ENCODE data around the gene KLHL12. TPM values are rescaled to one million over a fixed set of nuclear protein-coding genes. Genes with fewer than 3 reads are reported as not detected.

KLHL12 gene
- total and polyA plus RNA-seq, 2 of the 8 experiments (the other 6 are each of a cell fraction or from before 2014, with no cell fraction given), result 27.2 to 33.3 TPM

GRCh38 chr1:202892501-202892900 lies 34.5 kb downstream of the KLHL12 start:
- Histone ChIP-seq H2BK15ac (ENCODE audit: low read length) (no peak overlapping the region), H3K79me1 (ENCODE audit: low read depth, low read length) (no peaks in the 10 kb centered on the region), H4K20me1 (replicated peaks in 1 of 2; ENCODE audit: control insufficient read depth in 1 of 2, insufficient read depth in 2 of 2, low read length in 2 of 2) (no peaks in the 10 kb centered on the region), H3K23ac (ENCODE audit: insufficient read length) (no peak overlapping the region), H2BK20ac (ENCODE audit: low read length) (no peak overlapping the region), H4K91ac (replicated peaks; ENCODE audit: insufficient read length, low read length) (no peak overlapping the region), H3K4ac (replicated peaks; ENCODE audit: insufficient read length, low read depth, low read length) (no peak overlapping the region), H3K4me2 (ENCODE audit: insufficient read depth in 1 of 2, low read depth in 2 of 2, low read length in 2 of 2) (no peak overlapping the region), H3K56ac (replicated peaks; ENCODE audit: insufficient read length, low read depth, low read length) (no peak overlapping the region), H2AK5ac (ENCODE audit: low read depth, low read length) (no peak overlapping the region), H3K27ac (ENCODE audit: low read depth, low read length) (no peak overlapping the region), H2BK12ac (ENCODE audit: low read depth, low read length) (no peak overlapping the region), H3K27me3 (replicated peaks in 1 of 4; ENCODE audit: control insufficient read depth in 3 of 4, extremely low read depth in 1 of 4, insufficient read depth in 3 of 4, low read length in 3 of 4) (no peaks in the 10 kb centered on the region), H3K36me3 (ENCODE audit: control insufficient read depth in 2 of 4, insufficient read depth in 4 of 4, low read length in 3 of 4) (peaks cover 5 to 47% (median 17%) of the 10 kb centered on the region in 4 experiments; a peak in 7 of 8 replicates), H3K18ac (ENCODE audit: extremely low read depth, low read length) (no peak overlapping the region), H3K9ac (replicated peaks in 1 of 4; ENCODE audit: extremely low read depth in 1 of 4, low read depth in 3 of 4, low read length in 3 of 4) (no peak overlapping the region), H4K8ac (ENCODE audit: extremely low read depth, insufficient read depth, low read length) (no peak overlapping the region), H3K4me1 (replicated peaks in 1 of 4; ENCODE audit: control insufficient read depth in 3 of 4, insufficient read depth in 4 of 4, low read length in 3 of 4) (peaks cover 0 to 3% (median 0%) of the 10 kb centered on the region in 4 experiments; a peak in 2 of 7 replicates), H3K4me3 (ENCODE audit: extremely low read depth in 1 of 4, insufficient read depth in 2 of 4, low read depth in 3 of 4, low read length in 4 of 4) (no peak overlapping the region), H2BK5ac (ENCODE audit: low read depth, low read length) (no peak overlapping the region), H2BK120ac (replicated peaks; ENCODE audit: low read depth, low read length) (no peak overlapping the region), H4K5ac (ENCODE audit: insufficient read length, low read depth, low read length) (no peak overlapping the region), H3K9me3 (ENCODE audit: insufficient read depth in 2 of 2, low read depth in 1 of 2, low read length in 1 of 2) (no peaks in the 10 kb centered on the region), H3K14ac (ENCODE audit: insufficient read length) (no peak overlapping the region), H2AFZ (ENCODE audit: low read length) (no peak overlapping the region), H3K23me2 (ENCODE audit: low read depth, low read length) (peaks cover 2% of the 10 kb centered on the region), H3K79me2 (ENCODE audit: control insufficient read depth in 1 of 2, insufficient read depth in 2 of 2, low read length in 2 of 2) (no peaks in the 10 kb centered on the region)
- POLR2A ChIA-PET (ENCODE audit: partially characterized antibody), result interaction anchor here (1.6 kb wide), 1 partner anchor 9 kb away, joined by 4 read pairs; no protein-coding TSS in a partner anchor
- CTCF ChIA-PET (ENCODE audit: partially characterized antibody), result no interaction called here
- WGBS, 2 experiments (ENCODE audit: extremely low coverage in 1 of 2, insufficient coverage in 1 of 2, insufficient read length in 1 of 2, insufficient replicate concordance in 2 of 2, low coverage in 1 of 2, low lambda C conversion rate in 2 of 2, missing lambda C conversion rate in 1 of 2), result 100% methylated on average over 7 of the region's 7 CpGs; no CpG with 5 or more reads in 1 of the 2 experiments
- DNase-seq (ENCODE audit: low read depth in 1 of 2, low spot score in 2 of 2), result no peak
- no peak for FAIRE-seq
- TF ChIP-seq POU5F1 (IDR thresholded peaks at IDR 0.05; ENCODE audit: low read depth, low read length), result no peak
- TF ChIP-seq BRCA1 (IDR thresholded peaks at IDR 0.05; ENCODE audit: low read depth, low read length), result no peak
- no peak for TF ChIP-seq BACH1 (IDR thresholded peaks at IDR 0.05; ENCODE audit: low read length)
- TF ChIP-seq EP300 (IDR thresholded peaks at IDR 0.05; ENCODE audit: borderline replicate concordance in 1 of 2, low read depth in 2 of 2, low read length in 2 of 2), result no peak
- no peak for TF ChIP-seq RAD21 (IDR thresholded peaks at IDR 0.05 in 1 of 2, conservative IDR thresholded peaks at IDR 0.05 in 1 of 2; ENCODE audit: low read depth in 2 of 2, low read length in 2 of 2)
- TF ChIP-seq CTBP2 (IDR thresholded peaks at IDR 0.05; ENCODE audit: borderline replicate concordance, insufficient read depth, insufficient read length, low read length), result no peak
- TF ChIP-seq RXRA (IDR thresholded peaks at IDR 0.05; ENCODE audit: insufficient read depth, low read depth, low read length), result no peak
- no peak for TF ChIP-seq CHD2 (IDR thresholded peaks at IDR 0.05; ENCODE audit: low read length)
- TF ChIP-seq TBP (IDR thresholded peaks at IDR 0.05; ENCODE audit: low read depth, low read length), result no peak
- TF ChIP-seq BCL11A (IDR thresholded peaks at IDR 0.05; ENCODE audit: low read depth in 2 of 2, low read length in 2 of 2), result no peak
- TF ChIP-seq SP1 (IDR thresholded peaks at IDR 0.05; ENCODE audit: low read depth, low read length), result no peak
- TF ChIP-seq CEBPB (IDR thresholded peaks at IDR 0.05; ENCODE audit: low read depth, low read length), result no peak
- no peak for TF ChIP-seq YY1 (IDR thresholded peaks at IDR 0.05; ENCODE audit: low read depth, low read length)
- no peak for TF ChIP-seq SIX5 (IDR thresholded peaks at IDR 0.05; ENCODE audit: low read depth, low read length)
- no peak for TF ChIP-seq ZNF274 (IDR thresholded peaks at IDR 0.05; ENCODE audit: borderline replicate concordance, extremely low read depth, low read length)
- TF ChIP-seq EGR1 (IDR thresholded peaks at IDR 0.05; ENCODE audit: borderline replicate concordance, low read depth, low read length), result no peak
